OCI-LY1 (cell line): ENCODE measurements around the gene SLC5A3.

Experiments used
- H2AFZ ChIP-seq: fragments of 200-600 bp; sonication (generic), shearing (Covaris generic); 2 replicates; pipeline ENCODE4 v1.6.0; 2014; ENCODE audit warnings: antibody characterized with exemption, mild to moderate bottlenecking, low read length
- H3F3A ChIP-seq: fragments of 200-600 bp; sonication (generic), shearing (Covaris generic); 2 replicates; pipeline ENCODE4 v1.6.0; 2014; ENCODE audit warnings: mild to moderate bottlenecking, antibody characterized with exemption, low read length, moderate library complexity; ENCODE audit not compliant: insufficient read depth
- H3K27ac ChIP-seq: fragments of 200-600 bp; sonication (generic); 2 replicates; pipeline ENCODE4 v1.5.1; 2014; ENCODE audit warnings: low read length, mixed run types, mild to moderate bottlenecking, low read depth; ENCODE audit not compliant: poor library complexity, severe bottlenecking
- H3K27me3 ChIP-seq: fragments of 200-600 bp; sonication (generic); 2 replicates; pipeline ENCODE4 v1.6.0; 2014; ENCODE audit warnings: antibody characterized with exemption, mild to moderate bottlenecking, low read length, moderate library complexity; ENCODE audit not compliant: insufficient read depth
- H3K36me3 ChIP-seq: fragments of 200-600 bp; sonication (generic); 2 replicates; pipeline ENCODE4 v1.6.1; 2014; ENCODE audit warnings: mild to moderate bottlenecking, antibody characterized with exemption, low read length, moderate library complexity, mixed read lengths; ENCODE audit not compliant: insufficient read depth
- H3K4me1 ChIP-seq: fragments of 200-600 bp; sonication (generic); 2 replicates; pipeline ENCODE4 v1.5.1; 2014; ENCODE audit warnings: mild to moderate bottlenecking, low read length, moderate library complexity; ENCODE audit not compliant: insufficient read depth, severe bottlenecking
- H3K4me2 ChIP-seq: fragments of 200-600 bp; sonication (generic), shearing (Covaris generic); 2 replicates; pipeline ENCODE4 v1.6.1; 2014; ENCODE audit warnings: low read length
- H3K4me3 ChIP-seq: fragments of 200-600 bp; sonication (generic); 2 replicates; pipeline ENCODE4 v1.5.1; 2014; ENCODE audit warnings: low read length, low read depth, mild to moderate bottlenecking, mixed read lengths; ENCODE audit not compliant: poor library complexity, severe bottlenecking
- H3K79me2 ChIP-seq: fragments of 200-600 bp; shearing (Covaris generic); 2 replicates; pipeline ENCODE4 v1.6.1; 2016; ENCODE audit warnings: mixed run types, low read length, mixed read lengths; ENCODE audit not compliant: insufficient read depth
- H3K9ac ChIP-seq: fragments of 200-600 bp; sonication (generic), shearing (Covaris generic); 2 replicates; pipeline ENCODE4 v1.6.1; 2014; ENCODE audit warnings: mild to moderate bottlenecking, low read length, mixed read lengths
- H3K9me2 ChIP-seq: fragments of 200-600 bp; sonication (generic), shearing (Covaris generic); 2 replicates; pipeline ENCODE4 v1.6.1; 2014; ENCODE audit warnings: low read depth, mild to moderate bottlenecking, low read length, mixed read lengths
- H3K9me3 ChIP-seq: fragments of 200-600 bp; shearing (Covaris generic); 2 replicates; pipeline ENCODE4 v1.6.1; 2014; ENCODE audit warnings: low read length, mixed read lengths
- H4K20me1 ChIP-seq: fragments of 200-600 bp; sonication (generic), shearing (Covaris generic); 2 replicates; pipeline ENCODE4 v1.6.0; 2016; ENCODE audit warnings: mild to moderate bottlenecking, low read length; ENCODE audit not compliant: insufficient read depth
- CTCF ChIP-seq: fragments of 200-600 bp; sonication (generic), shearing (Covaris generic); IDR thresholded peaks from 2 replicates; pipeline ENCODE4 v1.5.1; 2017; ENCODE audit warnings: mild to moderate bottlenecking, antibody characterized with exemption, low read length, moderate library complexity, mixed read lengths
- EZH2 ChIP-seq: fragments of 200-600 bp; sonication (generic), shearing (Covaris generic); IDR thresholded peaks from 2 replicates; pipeline ENCODE4 v1.8.0; 2017; ENCODE audit warnings: borderline replicate concordance, mixed run types, mild to moderate bottlenecking, antibody characterized with exemption, low read length, moderate library complexity, mixed read lengths

Gene SLC5A3

DNA sequence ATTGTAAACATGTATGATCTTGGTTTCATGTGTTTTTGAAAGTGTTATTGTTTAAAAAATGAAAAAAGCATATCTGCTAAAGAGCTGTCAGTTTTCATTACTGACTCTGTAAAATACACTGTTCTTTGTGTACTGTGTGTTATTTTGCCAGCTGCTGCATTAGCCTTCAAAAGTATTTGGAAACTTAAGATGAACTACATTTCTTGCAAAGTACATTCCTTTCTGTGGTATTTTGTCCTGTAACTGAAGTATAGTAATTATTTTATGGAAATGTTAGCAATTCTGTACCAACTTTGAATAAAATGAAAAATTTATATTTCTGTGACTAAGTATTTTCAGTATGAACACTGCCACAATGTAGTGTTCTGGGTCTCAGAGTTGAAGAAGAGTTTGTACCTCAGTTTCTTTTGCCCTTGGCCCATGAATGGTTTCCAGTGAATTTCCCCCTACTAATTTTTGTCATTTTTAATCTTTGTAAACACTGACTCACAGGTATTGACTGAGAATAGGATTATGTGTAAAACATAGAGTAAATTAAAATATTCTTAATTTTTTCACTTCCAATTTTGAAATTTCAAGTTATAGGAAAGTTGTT is 32.7 kb downstream of the SLC5A3 start:
- H4K20me1 ChIP-seq, result no peaks in the 10 kb centered on the region

GRCh38 chr21:34107606-34108005 is 34.2 kb downstream of the SLC5A3 start:
- no peak for TF ChIP-seq CTCF
- TF ChIP-seq EZH2, result no peak
- H3K9ac ChIP-seq, result no peak overlapping the region
- H4K20me1 ChIP-seq, result no peaks in the 10 kb centered on the region
- H3K9me2 ChIP-seq, result no peaks in the 10 kb centered on the region
- H3K4me3 ChIP-seq, result no peak overlapping the region
- H3K4me2 ChIP-seq, result no peak overlapping the region
- no peak overlapping the region for H3K27ac ChIP-seq
- H3K4me1 ChIP-seq, result no peaks in the 10 kb centered on the region
- H3K36me3 ChIP-seq, result peaks cover 54% of the 10 kb centered on the region
- no peaks in the 10 kb centered on the region for H3F3A ChIP-seq
- no peak overlapping the region for H2AFZ ChIP-seq
- peaks cover 67% of the 10 kb centered on the region for H3K79me2 ChIP-seq
- H3K9me3 ChIP-seq, result no peaks in the 10 kb centered on the region
- H3K27me3 ChIP-seq, result no peaks in the 10 kb centered on the region

More for the DNA sequence above, 32.7 kb downstream of the SLC5A3 start:
- H2AFZ ChIP-seq, result no peak overlapping the region
- no peaks in the 10 kb centered on the region for H3F3A ChIP-seq
- no peak overlapping the region for H3K4me2 ChIP-seq
- no peaks in the 10 kb centered on the region for H3K27me3 ChIP-seq
- H3K9ac ChIP-seq, result no peak overlapping the region
- no peaks in the 10 kb centered on the region for H3K9me2 ChIP-seq
- no peaks in the 10 kb centered on the region for H3K9me3 ChIP-seq
- H3K27ac ChIP-seq, result no peak overlapping the region
- no peak for TF ChIP-seq EZH2
- no peak for TF ChIP-seq CTCF
- peaks cover 75% of the 10 kb centered on the region for H3K79me2 ChIP-seq
- no peaks in the 10 kb centered on the region for H3K4me1 ChIP-seq
- H3K4me3 ChIP-seq, result no peak overlapping the region
- peaks cover 67% of the 10 kb centered on the region for H3K36me3 ChIP-seq

DNA sequence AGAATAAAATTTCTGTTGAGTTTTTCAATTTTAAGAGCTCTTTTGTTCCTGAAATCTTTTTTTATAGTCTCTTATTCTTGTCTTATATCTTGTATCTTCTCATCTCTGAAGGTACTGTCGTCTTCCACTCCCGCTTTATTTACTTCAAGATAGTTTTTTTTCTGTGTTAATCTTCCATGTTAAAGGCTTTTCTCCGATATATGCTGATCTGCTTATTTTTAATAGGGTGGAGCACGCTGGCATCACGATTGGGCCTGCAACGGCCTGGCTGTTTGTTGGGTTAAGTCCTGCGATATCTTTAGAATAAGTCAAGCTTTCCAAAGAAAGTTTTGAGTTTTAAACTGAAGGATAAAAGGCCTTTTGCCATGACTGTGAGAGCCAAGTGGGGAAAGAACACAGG is 35.7 kb downstream of the SLC5A3 start:
- Histone ChIP-seq H3K4me1 (no peaks in the 10 kb centered on the region), H3K4me3 (no peak overlapping the region), H3K79me2 (peaks cover 58% of the 10 kb centered on the region), H3K9me3 (no peaks in the 10 kb centered on the region), H3F3A (no peaks in the 10 kb centered on the region), H3K9ac (no peak overlapping the region), H2AFZ (no peak overlapping the region), H3K9me2 (no peaks in the 10 kb centered on the region), H3K27ac (no peak overlapping the region), H3K4me2 (no peak overlapping the region), H4K20me1 (no peaks in the 10 kb centered on the region), H3K27me3 (no peaks in the 10 kb centered on the region), H3K36me3 (peaks cover 46% of the 10 kb centered on the region)
- TF ChIP-seq CTCF, result no peak
- TF ChIP-seq EZH2, result no peak
